ENCODE data around the gene LIN54. TPM values are rescaled to one million over a fixed set of nuclear protein-coding genes. Genes with fewer than 3 reads are reported as not detected.
A peak's percentile ranks its signal among the peaks of the same experiment; 100 is the strongest.
"Not testable (repeated sequence)": the region's sequence is repeated elsewhere in the genome, so short reads cannot be mapped to it uniquely, and the experiment has no call there.

LIN54 gene
- total and polyA plus RNA-seq, 4 experiments from 2014 or later: 7.6 to 21.7 (median 15.5) TPM

DNA sequence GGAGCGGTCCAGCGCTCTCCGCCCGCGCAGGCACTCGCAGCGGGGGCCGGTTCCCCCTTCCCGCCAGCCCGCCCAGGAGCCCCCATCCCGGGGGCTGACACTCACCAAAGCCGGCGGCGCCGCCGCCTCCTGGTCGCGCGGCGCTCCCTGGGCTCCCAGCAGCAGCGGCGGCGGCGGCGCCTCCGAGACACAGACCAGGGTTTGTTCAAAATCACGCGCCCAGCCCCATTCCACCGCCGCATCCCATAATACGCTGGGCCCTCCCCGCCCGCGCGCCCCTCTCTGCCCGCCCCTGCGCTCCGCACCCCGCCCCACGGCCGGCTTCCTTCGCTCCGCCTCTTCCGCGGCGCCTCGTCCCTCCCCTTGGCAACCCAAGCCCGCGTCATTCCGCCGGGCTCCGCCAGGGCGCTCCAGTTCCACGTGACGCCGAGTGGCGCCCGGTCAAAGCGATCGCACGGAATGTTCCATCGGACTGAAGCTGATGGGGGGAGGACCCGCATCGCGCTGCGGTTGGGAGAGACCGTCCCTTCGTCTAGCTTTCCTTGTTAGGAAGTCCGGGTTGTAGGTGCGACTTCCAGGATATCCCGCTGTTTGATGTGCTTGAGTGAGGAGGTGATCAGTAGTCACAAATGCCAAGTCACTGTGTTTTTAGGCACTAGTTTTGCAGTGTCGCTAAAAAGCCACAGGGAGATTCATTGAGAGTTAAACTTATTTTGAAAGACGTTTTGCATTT, 2.2 kb upstream of the LIN54 start:
- peak overlapping the region; percentile 91 to 97 (median 95) for H3K4me3 Mint-ChIP-seq
- peaks cover 0 to 19% of the 10 kb centered on the region in 2 donors for H3K36me3 Mint-ChIP-seq
- H3K4me1 Mint-ChIP-seq: peaks cover 33 to 52% (median 39%) of the 10 kb centered on the region in 4 donors

DNA sequence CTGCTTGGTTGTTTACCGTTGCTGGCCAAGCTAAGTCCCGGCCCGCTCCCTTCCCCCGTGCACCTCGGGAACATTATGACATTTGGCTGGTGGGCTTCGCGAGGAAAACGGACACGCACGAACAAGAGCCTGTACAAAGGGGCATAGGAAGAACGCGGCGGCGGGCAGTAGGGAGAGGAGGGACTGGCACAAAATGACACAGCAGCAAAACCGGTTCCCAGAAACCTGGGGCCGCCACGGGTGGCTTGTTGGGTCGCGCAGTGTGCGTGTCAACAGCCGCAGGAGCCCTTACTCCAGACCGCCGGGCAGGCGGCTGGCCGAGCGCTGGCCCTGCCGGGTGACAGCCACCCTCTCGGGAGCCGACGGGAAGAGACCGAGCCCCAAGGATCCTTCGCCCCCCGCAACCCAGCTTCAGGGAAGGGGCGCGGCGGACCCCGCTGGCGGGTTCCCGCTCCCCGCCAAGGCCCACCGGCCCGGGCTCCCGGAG, 1.6 kb upstream of the LIN54 start:
- H3K9me3 Mint-ChIP-seq: peaks cover 0 to 7% (median 0%) of the 10 kb centered on the region in 8 donors
- H3K4me1 ChIP-seq (ENCODE audit: insufficient read depth, low read length): peaks cover 50% of the 10 kb centered on the region
- H3K27me3 ChIP-seq (ENCODE audit: insufficient read depth, low read length): no peaks in the 10 kb centered on the region
- ChIA-PET CTCF (ENCODE audit: partially characterized antibody) (interaction anchor here (0.8 to 3.6 kb wide), 7 partner anchors 13 to 160 kb away, joined by 3 to 24 read pairs (median 4); partner anchors contain the start of genes COPS4 and THAP9), POLR2A (ENCODE audit: partially characterized antibody) (interaction anchor here (1.0 to 5.5 kb wide), 9 partner anchors 21 to 583 kb away, joined by 3 to 120 read pairs (median 6); partner anchors contain the start of genes COPS4, HELQ, HNRNPDL and MRPS18C)
- peak in 3 of 5 donors; percentile 5 to 51 (median 27) for DNase-seq
- no peaks in the 10 kb centered on the region for H3K27me3 Mint-ChIP-seq
- H3K36me3 ChIP-seq (ENCODE audit: insufficient read depth, low read length): no peaks in the 10 kb centered on the region
- H3K4me1 Mint-ChIP-seq: peaks cover 38 to 58% (median 44%) of the 10 kb centered on the region in 4 donors
- peak overlapping the region; percentile 89 for H3K27ac ChIP-seq (ENCODE audit: low read depth, low read length)
- peak overlapping the region; percentile 57 to 98 for H3K4me3 ChIP-seq (ENCODE audit: low read length in 2 of 2)
- H3K9me3 ChIP-seq (ENCODE audit: control insufficient read depth in 1 of 2, low read length in 2 of 2): no peaks in the 10 kb centered on the region
- peaks cover 0 to 19% of the 10 kb centered on the region in 2 donors for H3K36me3 Mint-ChIP-seq
- intact Hi-C loops (cut with micrococcal nuclease): loop anchor here (1.0 to 2.0 kb wide), 2 partner anchors 99 to 582 kb away; partner anchors contain the start of genes ENOPH1 and HNRNPDL
- H3K27ac Mint-ChIP-seq: peak overlapping the region; percentile 70 to 99 (median 92)
- peak overlapping the region; percentile 96 to 98 (median 96) for H3K4me3 Mint-ChIP-seq

More for the DNA sequence above, 2.2 kb upstream of the LIN54 start:
- Histone ChIP-seq H3K9me3 (ENCODE audit: control insufficient read depth in 1 of 2, low read length in 2 of 2) (no peaks in the 10 kb centered on the region), H3K36me3 (ENCODE audit: insufficient read depth, low read length) (no peaks in the 10 kb centered on the region), H3K27ac (ENCODE audit: low read depth, low read length) (peak overlapping the region; percentile 89), H3K4me1 (ENCODE audit: insufficient read depth, low read length) (peaks cover 43% of the 10 kb centered on the region), H3K27me3 (ENCODE audit: insufficient read depth, low read length) (no peaks in the 10 kb centered on the region), H3K4me3 (ENCODE audit: low read length in 2 of 2) (peak overlapping the region; percentile 88 to 98)
- intact Hi-C loops (cut with micrococcal nuclease): loop anchor here (1.0 to 2.0 kb wide), 5 partner anchors 21 to 583 kb away; partner anchors contain the start of genes COQ2, ENOPH1, HNRNPDL and THAP9
- Mint-ChIP-seq H3K9me3 (peaks cover 0 to 7% (median 0%) of the 10 kb centered on the region in 8 donors), H3K27me3 (no peaks in the 10 kb centered on the region), H3K27ac (peak overlapping the region; percentile 87 to 97 (median 94))
- POLR2A ChIA-PET (ENCODE audit: partially characterized antibody): interaction anchor here (0.8 to 5.5 kb wide), 13 partner anchors 20 to 639 kb away, joined by 3 to 120 read pairs (median 6); partner anchors contain the start of genes COPS4, COQ2, HELQ and HNRNPD
- CTCF ChIA-PET (ENCODE audit: partially characterized antibody): interaction anchor here (0.9 to 3.6 kb wide), 3 partner anchors 22 to 35 kb away, joined by 3 to 24 read pairs (median 4); partner anchors contain the start of gene COPS4
- DNase-seq: peak; percentile 96 to 99 (median 97)

DNA sequence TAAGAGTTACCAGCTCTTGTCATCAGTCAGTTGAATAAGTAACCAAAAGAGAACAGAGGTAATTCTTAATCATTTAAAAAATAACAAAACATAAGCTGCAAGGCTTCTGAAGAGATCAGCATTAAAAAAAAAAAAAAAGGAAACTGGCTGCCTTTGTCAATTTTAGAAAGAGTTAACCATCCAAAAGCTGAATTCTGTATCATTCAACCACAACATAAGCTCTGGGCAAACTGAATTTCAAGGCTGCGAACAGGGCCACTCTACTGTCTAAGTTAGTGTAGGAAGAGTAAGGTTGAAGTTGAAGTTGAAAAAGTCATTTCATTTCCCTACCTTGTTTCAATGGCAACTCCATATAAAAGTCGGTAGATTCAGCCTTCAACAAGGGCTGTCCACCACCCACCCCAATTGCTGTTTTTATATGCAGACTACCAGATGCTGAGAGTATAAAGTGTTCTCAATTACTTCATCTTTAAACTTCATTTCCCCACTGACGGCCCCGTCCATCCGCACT, 1.1 kb upstream of the LIN54 start:
- H3K4me1 ChIP-seq (ENCODE audit: insufficient read depth, low read length): peaks cover 52% of the 10 kb centered on the region
- no peaks in the 10 kb centered on the region for H3K27me3 ChIP-seq (ENCODE audit: insufficient read depth, low read length)
- Mint-ChIP-seq H3K27ac (peak overlapping the region; percentile 70 to 99 (median 94)), H3K27me3 (no peaks in the 10 kb centered on the region), H3K4me3 (peak overlapping the region; percentile 96 to 98 (median 96)), H3K9me3 (peaks cover 0 to 7% (median 0%) of the 10 kb centered on the region in 8 donors), H3K4me1 (peaks cover 38 to 61% (median 45%) of the 10 kb centered on the region in 4 donors), H3K36me3 (peaks cover 0 to 19% of the 10 kb centered on the region in 2 donors)
- H3K4me3 ChIP-seq (ENCODE audit: low read length in 2 of 2): peak overlapping the region; percentile 57 to 98
- H3K27ac ChIP-seq (ENCODE audit: low read depth, low read length): peak overlapping the region; percentile 89
- ChIA-PET POLR2A (ENCODE audit: partially characterized antibody) (interaction anchor here (0.6 to 5.5 kb wide), 13 partner anchors 22 to 796 kb away, joined by 3 to 120 read pairs (median 6); partner anchors contain the start of genes COPS4, COQ2, HELQ and HNRNPD), CTCF (ENCODE audit: partially characterized antibody) (interaction anchor here (0.8 to 3.6 kb wide), 11 partner anchors 13 to 582 kb away, joined by 3 to 24 read pairs (median 4); partner anchors contain the start of genes COPS4, COQ2 and THAP9)
- no peak for DNase-seq
- intact Hi-C loops (cut with micrococcal nuclease): loop anchor here (1.0 to 2.0 kb wide), 3 partner anchors 99 to 727 kb away; partner anchors contain the start of genes ENOPH1 and HNRNPDL
- no peaks in the 10 kb centered on the region for H3K36me3 ChIP-seq (ENCODE audit: insufficient read depth, low read length)
- H3K9me3 ChIP-seq (ENCODE audit: control insufficient read depth in 1 of 2, low read length in 2 of 2): no peaks in the 10 kb centered on the region

DNA sequence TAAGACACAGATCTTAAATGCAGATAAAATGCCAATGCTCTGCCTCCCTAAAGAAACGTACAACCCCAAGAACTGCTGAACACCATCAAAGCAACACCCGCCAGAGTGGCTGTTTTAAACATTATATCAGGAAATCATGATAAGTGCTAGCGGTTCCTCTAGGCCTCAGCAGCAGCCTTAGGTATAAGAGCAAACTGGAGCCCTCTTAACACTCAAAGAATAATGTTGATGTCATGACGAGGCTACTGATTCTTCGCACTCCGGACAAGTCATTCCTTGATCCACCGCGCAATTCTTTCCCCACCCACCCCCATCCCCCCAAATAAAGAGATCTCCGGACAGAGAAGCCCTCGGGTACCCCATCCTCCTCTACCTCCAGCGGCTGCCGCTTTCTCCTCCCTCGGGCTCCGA, 507 bp downstream of the LIN54 start:
- POLR2A ChIA-PET (ENCODE audit: partially characterized antibody): interaction anchor here (1.0 to 5.5 kb wide), 10 partner anchors 17 to 581 kb away, joined by 3 to 120 read pairs (median 6); partner anchors contain the start of genes COPS4, HELQ, HNRNPDL and THAP9
- Mint-ChIP-seq H3K36me3 (peaks cover 0 to 21% of the 10 kb centered on the region in 2 donors), H3K27me3 (no peaks in the 10 kb centered on the region), H3K27ac (peak overlapping the region; percentile 87 to 99 (median 98)), H3K4me3 (peak overlapping the region; percentile 96 to 98 (median 96)), H3K9me3 (peaks cover 0 to 7% (median 0%) of the 10 kb centered on the region in 8 donors), H3K4me1 (peaks cover 44 to 72% (median 52%) of the 10 kb centered on the region in 4 donors)
- H3K4me3 ChIP-seq (ENCODE audit: low read length in 2 of 2): peak overlapping the region; percentile 74 to 80
- peak in 2 of 5 donors; percentile 32 to 34 for DNase-seq
- CTCF ChIA-PET (ENCODE audit: partially characterized antibody): interaction anchor here (0.7 to 3.6 kb wide), 4 partner anchors 21 to 110 kb away, joined by 3 to 24 read pairs (median 8); partner anchors contain the start of genes COPS4 and THAP9
- peaks cover 61% of the 10 kb centered on the region for H3K4me1 ChIP-seq (ENCODE audit: insufficient read depth, low read length)
- H3K27me3 ChIP-seq (ENCODE audit: insufficient read depth, low read length): no peaks in the 10 kb centered on the region
- peak overlapping the region; percentile 89 for H3K27ac ChIP-seq (ENCODE audit: low read depth, low read length)
- H3K36me3 ChIP-seq (ENCODE audit: insufficient read depth, low read length): no peaks in the 10 kb centered on the region
- intact Hi-C loops (cut with micrococcal nuclease): loop anchor here (1.0 to 2.0 kb wide), 3 partner anchors 119 to 725 kb away; partner anchors contain the start of genes HELQ and SEC31A
- H3K9me3 ChIP-seq (ENCODE audit: control insufficient read depth in 1 of 2, low read length in 2 of 2): no peaks in the 10 kb centered on the region

DNA sequence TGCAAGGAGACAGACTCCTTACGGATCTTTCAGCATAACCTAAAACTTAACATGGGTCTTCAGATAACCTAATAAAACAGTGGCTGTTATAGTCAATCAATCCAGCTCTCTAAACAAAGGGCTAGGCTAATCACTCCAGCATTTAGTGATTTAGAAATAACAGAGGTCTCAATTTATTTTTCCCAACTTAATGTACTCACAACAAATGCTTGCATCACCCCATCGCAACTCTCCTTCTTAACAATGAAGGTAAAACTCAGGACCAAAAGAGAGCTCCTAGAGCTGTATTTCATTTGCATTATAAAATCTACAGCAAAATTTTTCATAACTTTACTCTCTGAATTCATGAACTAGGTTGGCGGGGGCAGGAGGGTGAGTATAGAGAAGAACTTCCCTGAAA, 1.1 kb downstream of the LIN54 start:
- no peaks in the 10 kb centered on the region for H3K36me3 ChIP-seq (ENCODE audit: insufficient read depth, low read length)
- H3K4me3 Mint-ChIP-seq: peak overlapping the region; percentile 96 to 98 (median 96)
- no peaks in the 10 kb centered on the region for H3K27me3 ChIP-seq (ENCODE audit: insufficient read depth, low read length)
- peaks cover 44 to 73% (median 52%) of the 10 kb centered on the region in 4 donors for H3K4me1 Mint-ChIP-seq
- peaks cover 61% of the 10 kb centered on the region for H3K4me1 ChIP-seq (ENCODE audit: insufficient read depth, low read length)
- ChIA-PET CTCF (ENCODE audit: partially characterized antibody) (interaction anchor here (1.1 to 1.5 kb wide), 2 partner anchors 20 to 27 kb away, joined by 3 read pairs; no protein-coding TSS in a partner anchor), POLR2A (ENCODE audit: partially characterized antibody) (interaction anchor here (1.8 to 5.5 kb wide), 3 partner anchors 16 to 110 kb away, joined by 3 to 120 read pairs (median 42); partner anchors contain the start of genes COPS4 and THAP9)
- no peak for DNase-seq
- H3K36me3 Mint-ChIP-seq: peaks cover 0 to 21% of the 10 kb centered on the region in 2 donors
- H3K4me3 ChIP-seq (ENCODE audit: low read length in 2 of 2): peak overlapping the region; percentile 74 to 80
- peak overlapping the region; percentile 89 for H3K27ac ChIP-seq (ENCODE audit: low read depth, low read length)
- intact Hi-C loops (cut with micrococcal nuclease): no loop called here
- H3K9me3 ChIP-seq (ENCODE audit: control insufficient read depth in 1 of 2, low read length in 2 of 2): no peaks in the 10 kb centered on the region
- H3K9me3 Mint-ChIP-seq: peaks cover 0 to 5% (median 0%) of the 10 kb centered on the region in 8 donors
- H3K27ac Mint-ChIP-seq: peak overlapping the region; percentile 87 to 99 (median 98)
- H3K27me3 Mint-ChIP-seq: no peaks in the 10 kb centered on the region

DNA sequence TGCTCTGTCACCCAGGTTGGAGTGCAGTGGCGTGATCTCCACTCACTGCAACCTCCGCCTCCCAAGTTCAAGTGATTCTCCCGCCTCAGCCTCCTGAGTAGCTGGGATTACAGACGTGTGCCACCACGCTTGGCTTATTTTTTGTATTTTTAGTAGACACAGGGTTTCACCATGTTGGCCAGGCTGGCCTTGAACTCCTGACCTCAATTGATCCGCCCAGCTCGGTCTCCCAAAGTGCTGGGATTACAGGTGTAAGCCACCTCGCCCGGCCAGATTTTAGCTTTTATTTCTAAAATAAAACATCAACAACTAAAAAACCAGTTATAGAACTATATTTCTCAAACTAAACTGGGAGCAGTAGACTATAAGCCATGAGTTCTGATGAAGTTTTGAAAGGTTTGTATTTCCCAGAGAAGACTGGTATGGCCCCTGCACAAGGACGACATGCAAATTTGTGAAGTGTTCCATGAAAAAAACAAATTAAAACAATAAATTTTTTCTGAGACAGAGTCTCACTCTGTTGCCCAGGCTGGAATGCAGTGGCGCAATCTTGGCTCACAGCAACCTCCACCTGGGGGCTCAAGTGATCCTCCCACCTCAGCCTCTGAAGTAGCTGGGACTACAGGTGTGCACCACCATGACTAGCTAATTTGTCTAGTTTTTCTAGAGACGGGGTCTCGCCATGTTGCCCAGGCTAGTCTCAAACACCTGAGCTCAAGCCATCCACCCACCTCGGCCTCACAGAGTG, 7.4 kb downstream of the LIN54 start:
- intact Hi-C loops (cut with micrococcal nuclease); H3K9me3 ChIP-seq (ENCODE audit: control insufficient read depth in 1 of 2, low read length in 2 of 2); H3K27me3 Mint-ChIP-seq; H3K9me3 Mint-ChIP-seq; H3K27ac Mint-ChIP-seq; H3K4me3 ChIP-seq (ENCODE audit: low read length in 2 of 2); H3K27ac ChIP-seq (ENCODE audit: low read depth, low read length); H3K27me3 ChIP-seq (ENCODE audit: insufficient read depth, low read length); H3K36me3 ChIP-seq (ENCODE audit: insufficient read depth, low read length); DNase-seq; H3K4me3 Mint-ChIP-seq: not testable (repeated sequence)
- Mint-ChIP-seq H3K36me3 (peaks cover 8 to 15% of the 10 kb centered on the region in 2 donors), H3K4me1 (peaks cover 26 to 50% (median 37%) of the 10 kb centered on the region in 4 donors)
- CTCF ChIA-PET (ENCODE audit: partially characterized antibody): interaction anchor here (1.0 kb wide), 1 partner anchor 34 kb away, joined by 3 read pairs; no protein-coding TSS in a partner anchor
- peaks cover 21% of the 10 kb centered on the region for H3K4me1 ChIP-seq (ENCODE audit: insufficient read depth, low read length)
- POLR2A ChIA-PET (ENCODE audit: partially characterized antibody): interaction anchor here (1.2 kb wide), 1 partner anchor 10 kb away, joined by 3 read pairs; no protein-coding TSS in a partner anchor

Measured in CD4-positive, alpha-beta memory T cell (primary cell).